HG03575 (cell line): ENCODE results near the gene C8B.

ENCODE experiments used
- ATAC-seq: cut with Tn5 transposase; IDR thresholded peaks from one replicate; pipeline ENCODE4 v1.9.1; 2021; ENCODE audit not compliant: unreplicated experiment, insufficient number of reproducible peaks, low FRiP score; ENCODE audit errors: extremely low read depth

The C8B gene

DNA sequence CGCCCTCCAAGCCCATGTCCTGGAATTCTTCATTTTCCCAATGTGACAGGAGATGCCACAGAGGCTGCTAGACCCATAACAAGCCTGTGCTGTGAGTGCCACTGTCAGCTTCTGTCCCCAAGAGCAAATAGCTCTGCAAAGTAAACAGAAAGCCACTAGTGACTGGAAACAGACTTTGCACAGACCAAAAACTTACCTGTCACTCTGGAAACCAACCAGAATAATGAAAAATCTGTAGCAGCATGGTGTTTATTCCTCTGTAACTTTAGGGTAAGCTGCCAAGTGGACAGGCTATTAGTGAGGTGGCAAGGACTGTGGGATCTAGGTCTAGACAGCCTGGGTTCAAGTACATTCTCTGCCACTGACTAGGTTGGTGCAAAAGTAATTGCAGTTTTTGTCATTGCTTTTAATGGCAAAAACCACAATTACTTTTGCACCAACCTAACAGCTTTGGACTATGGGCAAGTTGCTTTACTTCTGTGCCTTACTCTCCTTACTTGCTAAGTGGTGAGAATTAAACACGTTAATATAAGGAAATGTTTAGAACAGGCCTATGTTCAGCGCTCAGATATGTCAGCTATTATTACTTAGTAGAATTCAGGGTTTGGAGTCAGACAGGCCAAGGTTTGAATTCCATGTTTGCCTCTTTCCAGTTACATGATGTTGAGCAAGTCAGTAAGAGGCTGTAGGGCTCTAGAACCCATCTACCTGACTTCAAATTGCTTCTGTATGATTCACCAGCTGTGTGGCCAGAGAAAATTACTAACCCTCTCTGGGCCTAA is at the start of gene C8B:
TSS of gene C8B (minus strand) at position 100 of the 782 bp plus-strand sequence. CDS start at position 33, 67 bp downstream.
- ATAC-seq = no peak

DNA sequence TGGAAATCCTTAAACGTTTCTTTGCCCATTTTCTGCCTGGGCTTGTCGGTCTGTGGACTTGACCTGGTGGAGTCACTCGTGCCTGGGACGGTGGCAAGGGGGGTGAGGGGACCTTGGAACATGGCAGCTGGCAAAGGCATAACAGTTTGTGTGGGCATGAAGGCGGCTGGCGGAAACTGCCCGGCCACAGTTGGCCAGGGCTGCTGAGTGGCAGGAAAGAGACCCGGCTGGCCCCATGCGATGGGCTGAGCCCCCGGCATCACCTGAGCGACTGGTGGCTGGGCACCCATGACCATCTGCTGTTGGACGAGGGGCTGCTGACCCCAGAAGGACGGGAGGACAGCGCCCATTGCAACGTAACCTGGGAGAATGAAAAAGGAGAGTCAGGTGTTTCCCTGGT is 49.3 kb upstream of the C8B start:
- ATAC-seq = no peak

DNA sequence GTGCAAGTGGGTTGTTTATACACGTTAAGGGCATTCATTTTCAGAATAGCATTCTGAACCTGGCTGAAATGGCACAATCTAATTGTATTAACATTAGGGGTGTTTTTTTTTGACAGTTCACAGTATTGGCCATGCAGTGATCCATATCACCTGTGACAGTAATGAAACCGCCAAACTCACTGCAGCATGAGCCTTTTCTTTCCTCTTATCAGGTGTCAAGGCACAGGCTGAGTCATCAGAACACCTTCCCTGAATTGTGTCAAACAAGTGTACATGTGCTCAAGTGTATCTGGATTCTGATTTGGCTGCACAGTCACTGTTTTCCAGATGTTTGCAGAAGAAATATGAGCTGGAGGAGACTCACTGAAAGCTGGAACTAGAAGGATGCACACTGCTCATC is 47.7 kb upstream of the C8B start:
- ATAC-seq = no peak

DNA sequence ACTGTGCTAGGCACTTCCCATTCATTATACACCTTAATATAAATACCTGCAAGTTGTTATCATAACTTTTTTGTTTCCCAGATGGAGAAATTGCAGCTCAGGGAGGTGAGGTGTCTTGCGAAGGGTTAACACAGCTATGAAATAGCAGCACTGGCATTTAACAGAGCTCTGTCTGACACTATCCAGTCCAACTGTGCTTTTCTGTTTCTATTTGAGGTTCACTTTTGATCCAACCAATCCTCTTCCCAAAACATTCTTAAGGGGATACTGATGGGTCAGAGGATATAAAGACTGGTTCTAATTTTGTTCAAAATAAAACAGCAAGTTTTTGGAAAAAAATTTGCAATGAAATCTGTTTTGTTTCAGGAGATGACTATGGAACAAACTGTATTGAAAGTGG is 46.5 kb upstream of the C8B start:
- no peak for ATAC-seq

DNA sequence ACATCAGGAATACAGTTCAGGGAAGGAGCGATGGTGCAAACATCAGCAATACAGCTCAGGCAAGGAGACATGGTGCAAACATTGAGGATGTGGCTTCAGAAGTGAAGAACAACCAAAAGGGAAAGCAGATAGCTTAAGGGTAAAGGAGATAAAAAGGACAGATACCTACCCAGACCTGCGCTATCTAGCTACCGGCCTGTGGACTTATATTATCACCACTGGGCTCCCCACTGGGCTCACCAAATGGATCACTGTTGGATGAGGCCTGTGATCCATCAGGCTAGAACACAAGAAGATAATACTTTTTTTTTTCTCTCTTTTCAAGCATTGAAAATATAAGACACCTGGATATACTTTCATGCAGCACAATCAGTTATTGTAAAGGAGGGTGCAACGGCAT is 44.7 kb upstream of the C8B start:
- ATAC-seq = no peak

DNA sequence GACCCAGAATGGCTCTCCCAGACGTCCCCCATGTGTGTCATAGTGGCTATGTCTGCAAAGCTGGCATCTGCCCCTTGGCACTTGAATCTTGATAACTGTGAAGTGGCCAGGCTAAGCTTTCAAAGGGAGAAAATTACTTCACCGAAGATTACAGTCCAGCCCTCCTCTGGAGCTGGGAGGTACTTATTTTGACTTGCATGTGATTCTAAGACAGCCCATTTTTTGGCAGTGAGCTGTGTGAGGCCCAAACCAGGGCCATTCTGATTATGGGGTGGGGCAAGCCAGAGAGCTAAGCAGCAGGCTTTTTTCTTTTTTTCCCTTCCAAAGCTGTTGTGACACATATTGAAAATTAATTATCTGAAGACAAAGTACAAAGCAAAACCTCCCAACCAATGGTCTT is 42.1 kb upstream of the C8B start:
- no peak for ATAC-seq

DNA sequence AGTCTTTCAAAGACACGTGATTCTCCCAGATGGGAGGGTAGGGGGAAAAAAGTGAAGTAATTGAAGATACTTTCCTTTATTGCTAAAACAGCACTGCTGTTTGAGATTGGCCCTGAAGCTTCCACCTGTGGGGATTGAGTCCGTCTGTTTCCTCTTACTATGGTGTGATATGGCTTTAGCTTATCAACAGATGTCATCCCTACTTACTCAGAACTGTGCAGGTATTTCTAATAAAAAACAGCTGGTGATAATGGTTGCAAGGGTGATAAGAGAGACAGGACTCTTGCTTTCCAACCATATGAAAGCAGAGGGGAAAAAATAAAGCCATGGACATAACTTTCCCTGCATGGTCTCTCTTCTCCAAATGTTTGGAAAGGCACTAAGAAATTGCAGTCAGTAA is 41.7 kb upstream of the C8B start:
- no peak for ATAC-seq

DNA sequence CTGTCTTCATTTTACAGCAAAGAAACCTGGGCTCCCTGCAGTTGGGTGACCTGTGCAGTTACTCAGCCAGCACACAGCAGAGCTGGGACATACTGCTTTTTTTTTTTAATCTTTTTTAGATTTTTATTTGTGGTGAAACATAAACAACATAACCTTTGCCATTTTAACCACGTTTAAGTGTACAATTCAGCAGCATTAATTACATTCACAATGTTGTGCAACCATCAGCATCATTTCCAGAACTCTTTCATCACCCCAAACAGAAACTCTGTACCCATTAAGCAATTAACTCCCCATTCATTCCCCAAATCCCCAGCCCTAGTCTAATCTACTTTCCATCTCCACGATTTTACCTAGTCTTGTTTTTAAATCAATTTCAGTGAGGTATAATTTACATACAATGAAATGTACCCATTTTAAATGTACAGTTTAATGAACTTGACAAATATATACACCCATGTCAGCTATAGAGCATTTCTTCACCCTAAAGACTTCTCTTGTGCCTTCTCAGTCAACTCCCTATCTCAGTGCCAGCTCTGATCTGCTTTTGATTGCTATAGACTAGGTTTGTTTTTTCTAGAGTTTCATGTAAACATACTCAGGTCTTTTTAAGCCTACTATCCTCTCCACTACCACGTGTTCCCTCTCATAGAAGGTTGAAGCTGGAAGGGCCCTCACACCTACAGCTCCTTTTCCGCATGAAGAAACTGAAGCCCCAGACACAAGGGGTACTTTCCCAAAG is 37.8 kb upstream of the C8B start:
- ATAC-seq = no peak

DNA sequence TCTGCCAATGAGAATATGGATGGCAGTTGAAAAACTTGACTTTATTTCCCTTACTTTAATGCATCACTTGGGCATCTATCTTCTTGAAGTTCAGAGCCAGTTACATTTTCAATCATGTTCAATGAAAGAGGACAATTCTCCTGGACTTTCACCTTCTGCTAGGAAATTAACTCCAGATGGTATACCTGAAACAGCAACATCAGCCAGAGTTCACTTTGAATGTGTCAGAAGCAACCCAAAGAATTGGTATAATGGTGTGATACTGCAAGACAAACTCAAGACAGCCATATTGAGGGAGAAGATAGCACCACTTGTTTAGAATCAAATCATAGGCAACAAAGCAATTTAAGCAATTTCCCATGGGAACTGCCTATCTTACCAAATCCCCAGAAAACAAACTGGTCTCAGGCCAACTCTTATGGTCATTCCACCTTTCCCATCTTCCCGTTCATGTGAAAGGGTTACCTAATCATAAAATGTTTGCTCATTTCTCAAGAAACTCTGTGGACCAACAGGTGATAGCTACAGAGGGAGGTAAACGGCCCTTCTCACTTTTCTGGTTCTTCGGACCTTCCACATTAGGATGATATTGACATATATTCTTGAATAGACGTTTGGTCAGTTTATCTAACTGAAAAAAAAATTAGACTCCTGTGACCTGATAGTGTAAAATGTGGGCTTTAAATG is 29.7 kb upstream of the C8B start:
- ATAC-seq = no peak

DNA sequence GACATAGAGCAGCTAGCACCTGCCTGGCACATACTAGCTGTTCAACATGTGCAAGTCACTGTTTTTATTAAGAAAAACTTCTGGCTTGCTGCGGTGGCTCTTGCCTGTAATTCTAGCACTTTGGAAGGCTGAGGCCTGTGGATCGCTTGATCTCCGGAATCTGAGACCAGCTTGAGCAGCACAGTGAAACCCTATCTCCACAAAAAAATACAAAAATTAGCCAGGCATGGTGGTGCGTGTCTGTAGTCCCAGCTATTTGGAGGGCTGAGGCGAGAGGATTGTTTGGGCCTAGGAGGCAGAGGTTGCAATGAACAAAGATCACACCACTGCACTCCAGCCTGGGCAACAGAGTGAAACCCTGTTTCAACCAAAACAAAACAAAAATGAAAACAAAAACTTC is 27.7 kb upstream of the C8B start:
- no peak for ATAC-seq

DNA sequence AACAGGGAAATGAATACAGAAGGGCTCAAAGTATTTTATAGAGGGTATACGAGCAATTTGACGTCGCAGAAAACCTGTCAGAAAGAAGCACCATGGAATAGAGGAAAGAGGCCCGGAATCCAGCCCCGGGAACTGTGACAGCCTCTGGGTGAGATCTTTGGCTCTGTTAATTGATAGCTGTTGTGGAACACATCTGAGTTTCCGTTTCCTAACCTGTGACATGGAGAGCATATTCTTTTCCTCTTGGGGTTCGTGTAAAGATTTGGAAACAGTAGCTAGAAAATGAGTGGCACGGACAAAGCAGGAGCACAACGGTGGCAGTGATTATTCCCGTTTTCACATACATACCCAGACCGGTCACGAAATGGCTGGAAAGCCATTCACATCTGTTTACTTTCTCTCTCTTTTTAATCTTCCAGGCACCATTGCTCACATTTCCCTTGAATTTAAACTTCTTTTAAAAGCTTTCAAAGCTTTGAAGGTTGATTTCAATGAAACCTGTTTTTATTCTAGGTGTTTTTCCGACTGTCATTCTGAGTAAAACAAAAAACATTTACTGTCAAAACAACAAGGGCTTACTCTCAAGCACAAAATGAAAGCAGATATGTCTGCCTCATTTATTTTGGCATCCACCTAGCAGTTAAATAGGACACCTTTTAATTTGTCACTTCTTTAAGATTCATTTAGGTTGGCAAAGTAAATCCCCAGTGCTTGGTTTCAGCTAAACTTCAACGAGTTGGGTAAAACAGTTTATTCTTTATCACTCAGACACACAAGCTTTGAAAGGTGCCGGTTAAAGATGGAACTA is 26.7 kb upstream of the C8B start:
- no peak for ATAC-seq

DNA sequence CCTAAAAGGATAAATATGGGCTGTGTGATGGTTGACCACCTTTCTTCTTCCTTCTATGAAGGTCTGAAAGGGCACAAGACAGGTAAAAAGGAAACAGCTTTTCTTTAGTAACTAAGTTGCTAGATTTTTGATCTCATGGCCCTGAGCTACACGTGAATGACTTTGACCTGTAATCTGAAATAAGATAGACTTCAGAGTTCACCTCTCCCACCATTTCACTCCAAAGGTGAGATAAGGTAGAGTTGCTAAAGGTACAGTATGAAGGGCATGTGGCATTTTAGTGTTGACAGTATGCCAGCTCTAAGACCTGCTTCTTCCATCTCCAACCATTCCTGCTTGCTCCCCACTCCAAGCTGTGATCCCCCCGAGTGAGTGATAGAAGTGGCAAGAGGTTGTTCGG is 25.8 kb upstream of the C8B start:
- no peak for ATAC-seq

DNA sequence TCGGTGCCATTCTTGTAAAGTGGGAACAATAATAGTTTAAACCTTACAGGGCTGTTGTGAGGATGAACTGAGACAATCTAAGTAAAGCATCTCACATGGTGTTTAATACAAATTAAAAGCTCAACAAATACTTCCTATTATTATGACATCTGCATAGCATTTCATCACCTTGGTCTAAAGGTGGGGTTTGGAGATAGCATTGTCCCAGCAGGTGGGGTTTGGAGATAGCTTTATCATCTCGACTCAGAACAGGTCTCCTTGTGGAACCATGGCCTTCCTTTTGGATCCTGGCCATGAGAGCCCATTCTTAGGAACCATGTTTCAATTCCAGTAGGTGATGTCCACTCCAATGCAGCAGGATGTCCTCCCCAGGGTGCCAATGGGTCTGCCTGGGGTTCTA is 20.6 kb upstream of the C8B start:
- ATAC-seq = no peak

DNA sequence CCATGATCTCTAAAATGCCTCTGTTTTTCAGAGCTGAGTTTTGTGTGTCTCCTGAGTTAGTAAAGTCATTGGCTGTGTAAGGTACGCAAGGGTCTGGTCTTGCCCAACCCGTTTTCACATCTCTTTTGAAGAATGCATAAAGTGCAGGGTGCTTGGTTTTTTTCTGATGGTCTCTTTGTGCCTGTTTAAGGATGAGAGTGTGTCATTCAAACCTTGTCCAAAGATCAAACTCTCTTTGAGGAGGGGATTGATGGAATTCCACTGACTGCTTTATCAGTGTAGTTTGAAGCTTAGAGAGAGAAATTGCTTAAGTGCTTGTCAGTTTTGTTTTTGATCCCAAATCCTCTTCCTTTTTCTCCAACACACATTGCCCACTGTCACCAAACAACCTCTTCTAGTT is 20.0 kb upstream of the C8B start:
- ATAC-seq = no peak

DNA sequence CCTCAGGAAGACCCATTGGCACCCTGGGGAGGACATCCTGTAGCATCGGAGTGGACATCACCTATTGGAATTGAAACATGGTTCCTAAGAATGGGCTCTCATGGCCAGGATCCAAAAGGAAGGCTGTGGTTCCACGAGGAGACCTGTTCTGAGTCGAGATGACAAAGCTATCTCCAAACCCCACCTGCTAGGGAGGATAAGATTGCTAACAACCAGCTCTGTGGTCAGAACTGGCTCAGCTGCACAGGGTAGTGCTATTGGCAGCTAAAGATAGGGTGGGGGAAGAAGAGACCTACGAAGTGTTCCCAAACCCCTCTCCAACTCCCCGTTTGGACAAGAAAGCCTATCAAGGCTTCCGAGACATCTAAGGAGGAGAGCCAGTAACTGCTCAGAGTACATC is 17.7 kb upstream of the C8B start:
- no peak for ATAC-seq

DNA sequence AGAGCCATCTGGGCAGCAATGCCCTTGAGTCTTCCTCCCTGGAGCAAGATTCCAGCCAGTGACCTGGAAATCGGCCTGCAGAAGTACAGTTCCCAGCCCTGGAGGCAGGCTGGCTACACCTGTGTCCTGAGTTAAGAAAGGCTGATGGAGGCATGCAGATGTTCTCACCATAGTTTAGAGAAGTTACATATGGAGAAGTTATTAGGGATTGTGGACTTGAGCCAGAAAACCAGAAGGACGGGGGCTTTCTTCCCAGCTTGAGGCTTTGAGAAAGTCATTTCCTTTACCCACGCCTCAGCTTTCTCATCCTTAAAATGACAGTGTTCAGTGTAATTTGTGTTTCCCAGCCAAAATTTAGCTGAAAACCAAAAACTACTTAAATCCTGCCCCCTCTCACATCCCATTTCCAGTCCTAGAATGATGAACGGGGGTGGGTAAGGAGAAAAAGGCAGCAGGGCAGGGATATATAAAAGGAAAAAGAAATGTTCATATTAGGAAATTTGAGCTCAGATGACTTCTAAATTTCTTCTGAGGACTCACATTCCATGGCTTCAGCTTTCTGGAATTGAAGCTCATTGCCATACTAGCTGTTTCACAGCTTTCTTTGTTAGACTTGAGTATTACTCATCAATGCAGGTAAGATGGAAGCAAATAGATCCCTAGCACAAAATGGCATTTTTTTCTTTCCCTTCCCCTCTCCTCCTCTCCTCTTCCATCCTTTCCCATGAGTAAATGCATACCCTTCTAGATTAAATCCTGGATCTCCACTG is 14.4 kb upstream of the C8B start:
- ATAC-seq = no peak

DNA sequence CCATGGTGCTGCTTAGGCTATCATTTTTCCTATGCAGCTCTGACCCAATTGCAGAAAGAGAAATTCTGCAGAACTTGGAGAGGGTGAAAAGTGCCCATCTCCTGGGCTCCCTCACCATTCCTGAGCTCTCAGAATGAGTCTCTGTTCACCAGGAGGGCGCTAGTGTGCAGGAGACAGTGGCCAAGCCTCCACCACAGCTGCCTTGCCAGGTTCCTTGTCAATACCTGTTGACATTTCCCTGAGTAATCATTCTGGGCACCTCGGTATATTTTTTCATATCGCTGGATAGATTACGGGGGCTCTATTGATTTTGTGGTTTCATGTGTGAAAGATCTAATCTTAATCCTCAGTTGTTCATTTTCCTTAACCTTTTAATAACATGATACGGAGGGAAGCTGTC is 13.0 kb upstream of the C8B start:
- no peak for ATAC-seq

DNA sequence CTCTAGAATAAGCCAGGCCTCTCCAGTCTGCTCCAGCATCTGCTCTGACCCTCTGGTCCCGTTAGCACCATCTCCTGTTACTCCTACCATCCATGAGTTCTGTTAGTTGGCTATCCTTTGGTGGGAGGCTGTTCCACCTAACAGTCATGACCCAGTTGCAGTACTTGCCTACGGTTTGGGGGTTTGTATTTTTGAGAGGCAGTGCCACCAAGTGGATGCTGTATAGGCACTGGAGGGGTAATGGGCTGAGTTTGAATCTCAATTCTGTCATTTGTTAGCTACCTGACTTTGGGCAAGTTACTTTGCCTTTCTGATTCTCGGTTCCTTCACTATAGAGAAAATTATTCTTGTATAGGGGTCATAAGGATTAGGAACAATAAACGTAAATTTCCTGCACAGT is 12.1 kb upstream of the C8B start:
- ATAC-seq = no peak

DNA sequence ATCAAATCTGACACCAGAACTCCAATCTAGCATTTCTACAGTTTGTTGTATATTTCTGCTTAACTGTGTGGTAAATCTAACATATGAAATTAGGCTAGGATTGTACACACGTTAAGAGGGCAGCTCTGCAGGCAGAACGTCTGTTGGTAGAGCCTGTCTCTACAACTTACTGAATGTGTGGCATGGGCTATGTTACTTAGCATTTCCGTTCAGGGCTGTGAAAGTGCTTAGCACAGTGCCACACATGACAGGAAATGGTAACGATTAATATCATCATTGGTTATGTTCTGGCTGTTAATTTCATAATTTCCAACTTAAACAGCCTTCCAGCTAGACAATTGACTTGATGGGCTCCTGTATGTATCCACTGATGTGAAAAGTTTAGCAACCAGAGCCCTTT is 9.6 kb upstream of the C8B start:
- ATAC-seq = no peak
